Activated naive CD4-positive, alpha-beta T cell treated with anti-CD3 and anti-CD28 coated beads for 36 hours (primary cell): ENCODE measurements around the gene KAZN. TPM values are rescaled to one million over a fixed set of nuclear protein-coding genes. Genes with fewer than 3 reads are reported as not detected.

Experiments used
- CTCF ChIA-PET: fragments of 350-600 bp; sonication (Branson Sonifier 250); formaldehyde crosslinking; loops from one replicate; lab custom pipeline; 2021; ENCODE audit warnings: antibody characterized with exemption; lab: Charles Lee
- DNase-seq: peaks from one replicate; pipeline ENCODE4 v3.0.0-alpha.2; 2020
- H3K27ac Mint-ChIP-seq: one replicate; pipeline ENCODE4 v1.8.0; 2021; ENCODE audit warnings: mild to moderate bottlenecking, mixed read lengths
- H3K27me3 Mint-ChIP-seq: one replicate; pipeline ENCODE4 v1.8.0; 2021; ENCODE audit warnings: low read depth, mixed read lengths
- H3K36me3 Mint-ChIP-seq: one replicate; pipeline ENCODE4 v1.8.0; 2021; ENCODE audit warnings: low read depth, mixed read lengths
- H3K4me1 Mint-ChIP-seq: one replicate; pipeline ENCODE4 v1.8.0; 2021; ENCODE audit warnings: low read depth, mixed read lengths
- H3K4me3 Mint-ChIP-seq: one replicate; pipeline ENCODE4 v1.8.0; 2021; ENCODE audit warnings: mild to moderate bottlenecking, moderate library complexity, mixed read lengths
- H3K9me3 Mint-ChIP-seq: one replicate; pipeline ENCODE4 v1.8.0; 2021; ENCODE audit warnings: mixed read lengths
- intact Hi-C: fragments of 100-400 bp; cut with micrococcal nuclease; formaldehyde crosslinking; loops from one replicate; pipeline ENCODE4 v1.15.1; 2023
- total RNA-seq, 2 experiments: library from RNA; stranded (reverse); gene quantifications; one replicate each; pipeline ENCODE4 v1.2.3, GENCODE V29; 2021

KAZN gene
- total RNA-seq, 2 experiments from 2014 or later = 0.55 to 0.59 TPM

GRCh38 chr1:14815175-14815877 lies 216.8 kb downstream of the KAZN start:
- H3K27ac Mint-ChIP-seq = no peak overlapping the region
- H3K27me3 Mint-ChIP-seq = peaks cover 5% of the 10 kb centered on the region
- CTCF ChIA-PET = no interaction called here
- intact Hi-C loops = no loop called here
- no peak overlapping the region for H3K4me3 Mint-ChIP-seq
- H3K36me3 Mint-ChIP-seq = no peaks in the 10 kb centered on the region
- no peaks in the 10 kb centered on the region for H3K4me1 Mint-ChIP-seq
- DNase-seq = no peak
- no peaks in the 10 kb centered on the region for H3K9me3 Mint-ChIP-seq

GRCh38 chr1:14817223-14818170 lies 219.0 kb downstream of the KAZN start:
- Mint-ChIP-seq H3K4me1 (no peaks in the 10 kb centered on the region), H3K4me3 (no peak overlapping the region), H3K36me3 (no peaks in the 10 kb centered on the region), H3K9me3 (no peaks in the 10 kb centered on the region), H3K27me3 (peaks cover 3% of the 10 kb centered on the region), H3K27ac (no peak overlapping the region)
- intact Hi-C loops = no loop called here
- DNase-seq = no peak
- CTCF ChIA-PET = interaction anchor here (0.7 to 0.9 kb wide), 2 partner anchors 72 to 762 kb away, joined by 3 read pairs; no protein-coding TSS in a partner anchor

- no peak overlapping the region for H3K27ac Mint-ChIP-seq
- no peak for DNase-seq
- no peaks in the 10 kb centered on the region for H3K4me1 Mint-ChIP-seq
- CTCF ChIA-PET = no interaction called here
- H3K27me3 Mint-ChIP-seq = peaks cover 8% of the 10 kb centered on the region
- intact Hi-C loops = no loop called here
- no peak overlapping the region for H3K4me3 Mint-ChIP-seq
- no peaks in the 10 kb centered on the region for H3K9me3 Mint-ChIP-seq
- no peaks in the 10 kb centered on the region for H3K36me3 Mint-ChIP-seq
Measured at GRCh38 chr1:14820295-14821085, 222.0 kb downstream of the KAZN start.

DNA sequence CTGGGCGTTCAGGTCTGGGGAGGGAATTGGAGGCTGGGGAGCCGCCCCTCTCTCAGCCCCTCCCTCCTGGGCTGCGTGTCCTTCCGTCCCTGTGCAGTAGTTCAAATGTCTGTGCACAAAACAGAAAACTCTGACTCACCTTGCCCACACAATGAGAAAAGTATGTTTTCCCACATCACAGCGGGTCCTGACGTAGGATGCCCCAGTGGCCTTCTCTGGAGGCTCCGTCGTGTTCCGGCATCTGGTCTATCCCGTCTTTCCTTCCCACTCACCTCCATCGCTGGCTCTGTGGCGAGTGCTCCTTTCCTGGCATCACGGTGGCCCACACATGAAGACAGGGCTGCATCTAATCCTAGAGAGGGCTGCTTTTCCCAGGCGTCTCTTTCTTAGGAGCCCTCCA lies 224.0 kb downstream of the KAZN start:
- CTCF ChIA-PET = no interaction called here
- Mint-ChIP-seq H3K27me3 (peaks cover 4% of the 10 kb centered on the region), H3K27ac (no peak overlapping the region), H3K9me3 (no peaks in the 10 kb centered on the region), H3K4me3 (no peak overlapping the region), H3K36me3 (no peaks in the 10 kb centered on the region), H3K4me1 (no peaks in the 10 kb centered on the region)
- DNase-seq = no peak
- intact Hi-C loops = no loop called here

GRCh38 chr1:14822996-14823395 lies 224.5 kb downstream of the KAZN start:
- DNase-seq = no peak
- Mint-ChIP-seq H3K36me3 (no peaks in the 10 kb centered on the region), H3K27ac (no peak overlapping the region), H3K9me3 (no peaks in the 10 kb centered on the region), H3K27me3 (peaks cover 4% of the 10 kb centered on the region), H3K4me1 (no peaks in the 10 kb centered on the region), H3K4me3 (no peak overlapping the region)
- CTCF ChIA-PET = no interaction called here
- intact Hi-C loops = no loop called here

- H3K4me3 Mint-ChIP-seq = no peak overlapping the region
- H3K36me3 Mint-ChIP-seq = no peaks in the 10 kb centered on the region
- no peaks in the 10 kb centered on the region for H3K9me3 Mint-ChIP-seq
- CTCF ChIA-PET = no interaction called here
- no peaks in the 10 kb centered on the region for H3K4me1 Mint-ChIP-seq
- intact Hi-C loops = no loop called here
- no peak overlapping the region for H3K27ac Mint-ChIP-seq
- peaks cover 4% of the 10 kb centered on the region for H3K27me3 Mint-ChIP-seq
- no peak for DNase-seq
Measured at GRCh38 chr1:14824314-14824915, 225.9 kb downstream of the KAZN start.

DNA sequence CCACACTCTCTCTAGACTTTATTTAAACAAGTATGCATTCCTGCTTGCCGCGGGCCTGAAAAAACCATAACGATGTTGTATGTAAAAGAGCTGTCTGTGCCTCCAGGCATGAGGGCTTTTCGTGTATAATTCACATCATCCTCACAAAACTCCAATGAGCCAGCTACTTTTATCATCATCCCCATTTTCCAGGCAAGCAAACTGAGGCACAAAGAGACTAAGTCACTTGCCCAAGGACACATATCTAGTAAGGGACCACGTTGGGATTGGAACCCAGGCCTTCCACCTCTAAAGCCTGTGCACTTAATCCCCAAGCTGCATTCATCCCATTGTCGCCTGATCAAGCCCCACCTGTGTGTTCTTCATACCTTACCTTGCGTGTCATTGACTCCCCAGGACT lies 226.9 kb downstream of the KAZN start:
- Mint-ChIP-seq H3K27me3 (peaks cover 4% of the 10 kb centered on the region), H3K4me1 (no peaks in the 10 kb centered on the region), H3K9me3 (no peaks in the 10 kb centered on the region), H3K4me3 (no peak overlapping the region), H3K27ac (no peak overlapping the region), H3K36me3 (no peaks in the 10 kb centered on the region)
- intact Hi-C loops = no loop called here
- DNase-seq = no peak
- CTCF ChIA-PET = no interaction called here

DNA sequence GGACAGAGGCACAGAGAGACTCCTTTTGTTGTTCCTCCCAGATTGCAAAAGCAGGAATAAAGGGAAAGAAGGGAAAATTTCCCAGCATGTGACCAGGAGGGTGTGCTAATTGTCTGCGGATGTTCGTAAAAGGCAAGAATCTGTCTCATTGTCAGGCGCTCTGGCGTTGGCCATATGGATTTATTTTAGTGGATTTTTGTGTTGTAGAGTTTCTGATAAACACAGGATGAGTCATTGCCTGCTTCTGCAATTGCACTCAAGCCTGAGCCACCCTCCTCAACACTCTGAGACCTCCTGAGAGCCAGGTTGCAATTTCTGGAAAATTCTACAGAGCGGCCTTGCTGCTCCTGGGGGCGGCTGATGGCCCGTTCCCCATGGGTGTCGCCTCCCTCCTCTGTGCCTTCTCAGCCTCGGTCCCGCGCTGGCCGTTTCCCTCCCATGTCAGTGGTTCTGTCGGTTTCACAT lies 227.7 kb downstream of the KAZN start:
- no peaks in the 10 kb centered on the region for H3K4me1 Mint-ChIP-seq
- intact Hi-C loops = no loop called here

DNA sequence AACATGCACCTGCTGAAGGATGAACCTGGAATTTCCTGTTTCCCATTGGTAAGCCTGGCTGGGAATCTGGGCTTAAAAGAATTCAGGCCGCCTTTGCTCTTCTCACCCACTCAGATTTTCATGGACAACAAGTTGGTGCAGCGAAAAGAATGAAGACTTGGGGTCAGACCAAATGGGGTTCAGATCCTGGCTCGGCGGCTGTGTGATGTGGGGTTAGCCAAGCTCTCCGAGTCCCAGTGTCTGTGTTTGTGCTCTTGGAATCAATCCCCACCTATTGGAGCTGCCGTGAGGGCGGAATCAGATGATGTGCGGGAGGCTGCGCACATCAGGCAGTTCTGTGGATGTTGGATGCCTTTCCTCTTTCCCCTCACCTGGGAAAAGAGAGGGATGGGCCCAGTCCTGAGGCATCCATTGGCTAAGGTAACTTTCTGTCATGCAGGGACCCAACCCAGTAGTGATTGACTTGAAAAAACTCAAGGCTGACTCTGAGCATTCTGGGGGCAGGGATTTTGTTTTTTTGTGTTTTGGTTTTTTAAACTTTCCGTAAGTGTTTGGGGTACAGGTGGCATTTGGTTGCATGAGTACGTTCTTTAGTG lies 228.3 kb downstream of the KAZN start:
- H3K36me3 Mint-ChIP-seq = no peaks in the 10 kb centered on the region
- no peak overlapping the region for H3K27ac Mint-ChIP-seq
- no peak overlapping the region for H3K4me3 Mint-ChIP-seq
- H3K9me3 Mint-ChIP-seq = no peaks in the 10 kb centered on the region
- peaks cover 4% of the 10 kb centered on the region for H3K27me3 Mint-ChIP-seq
- CTCF ChIA-PET = no interaction called here
- intact Hi-C loops = no loop called here
- no peak for DNase-seq
- H3K4me1 Mint-ChIP-seq = no peaks in the 10 kb centered on the region

More for the DNA sequence above, 227.7 kb downstream of the KAZN start:
- no peak for DNase-seq
- no peaks in the 10 kb centered on the region for H3K9me3 Mint-ChIP-seq
- peaks cover 4% of the 10 kb centered on the region for H3K27me3 Mint-ChIP-seq
- no peaks in the 10 kb centered on the region for H3K36me3 Mint-ChIP-seq
- no peak overlapping the region for H3K27ac Mint-ChIP-seq
- CTCF ChIA-PET = no interaction called here
- no peak overlapping the region for H3K4me3 Mint-ChIP-seq

- H3K27me3 Mint-ChIP-seq = peaks cover 4% of the 10 kb centered on the region
- no peaks in the 10 kb centered on the region for H3K36me3 Mint-ChIP-seq
- intact Hi-C loops = no loop called here
- H3K27ac Mint-ChIP-seq = no peak overlapping the region
- no peaks in the 10 kb centered on the region for H3K9me3 Mint-ChIP-seq
- DNase-seq = no peak
- H3K4me1 Mint-ChIP-seq = no peaks in the 10 kb centered on the region
- CTCF ChIA-PET = no interaction called here
- H3K4me3 Mint-ChIP-seq = no peak overlapping the region
Measured at GRCh38 chr1:14827870-14828269, 229.4 kb downstream of the KAZN start.

GRCh38 chr1:14828665-14829064 lies 230.2 kb downstream of the KAZN start:
- no peak for DNase-seq

More at GRCh38 chr1:14828665-14829064, 230.2 kb downstream of the KAZN start:
- intact Hi-C loops = no loop called here
- Mint-ChIP-seq H3K36me3 (no peaks in the 10 kb centered on the region), H3K27me3 (peaks cover 4% of the 10 kb centered on the region), H3K27ac (no peak overlapping the region), H3K9me3 (no peaks in the 10 kb centered on the region), H3K4me1 (no peaks in the 10 kb centered on the region), H3K4me3 (no peak overlapping the region)
- CTCF ChIA-PET = no interaction called here
